GM12864 (cell line): ENCODE data around the gene PRKAG2.
A peak's percentile ranks its signal among the peaks of the same experiment; 100 is the strongest.

Experiments
- DNase-seq: peaks from one replicate; pipeline ENCODE4 v3.0.0-alpha.2; 2011; ENCODE audit warnings: low read depth
- H3K4me3 ChIP-seq: 2 replicates; pipeline ENCODE4 v1.5.1; 2011; ENCODE audit warnings: mild to moderate bottlenecking, low read depth, low read length, control low read depth
- TF ChIP-seq, protein P1 (sequence below): IDR thresholded peaks from 2 replicates; pipeline ENCODE4 v1.5.1; 2011; ENCODE audit warnings: low read depth, mild to moderate bottlenecking, moderate library complexity, low read length, control low read depth, inconsistent platforms; ENCODE audit errors: missing control alignments

PRKAG2 gene

DNA sequence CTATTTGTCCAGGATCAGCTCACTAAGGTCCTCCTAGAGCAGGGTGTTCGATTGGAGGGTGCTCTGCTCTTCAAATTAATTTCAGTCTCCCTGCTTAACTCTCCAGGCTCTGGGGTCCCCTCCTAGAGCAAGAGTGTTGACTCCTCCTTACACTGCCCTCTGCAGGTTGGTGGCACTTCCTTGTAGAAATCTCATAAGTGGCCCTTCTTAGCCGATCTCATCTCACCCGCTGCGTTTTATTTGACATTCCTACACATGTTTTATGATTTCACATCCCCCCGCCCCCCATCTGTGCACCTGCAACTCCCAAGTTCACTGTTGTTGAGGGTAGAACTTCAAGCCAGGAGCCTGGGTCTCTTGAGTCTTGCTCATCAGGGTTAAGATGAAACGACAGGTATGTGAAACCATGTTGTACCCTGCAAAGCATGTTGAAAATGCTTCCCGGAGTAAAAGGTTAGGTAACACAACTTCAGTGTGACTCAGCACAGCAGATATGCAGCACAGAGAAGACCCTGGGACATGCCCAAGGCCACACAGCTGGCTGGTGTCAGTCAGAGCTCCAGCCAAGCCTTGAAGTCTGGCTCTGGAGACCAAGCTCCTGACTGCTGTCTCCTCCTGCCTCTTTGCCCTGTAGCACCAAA lies 171.2 kb downstream of the PRKAG2 start:
- TF ChIP-seq, protein P1, sequence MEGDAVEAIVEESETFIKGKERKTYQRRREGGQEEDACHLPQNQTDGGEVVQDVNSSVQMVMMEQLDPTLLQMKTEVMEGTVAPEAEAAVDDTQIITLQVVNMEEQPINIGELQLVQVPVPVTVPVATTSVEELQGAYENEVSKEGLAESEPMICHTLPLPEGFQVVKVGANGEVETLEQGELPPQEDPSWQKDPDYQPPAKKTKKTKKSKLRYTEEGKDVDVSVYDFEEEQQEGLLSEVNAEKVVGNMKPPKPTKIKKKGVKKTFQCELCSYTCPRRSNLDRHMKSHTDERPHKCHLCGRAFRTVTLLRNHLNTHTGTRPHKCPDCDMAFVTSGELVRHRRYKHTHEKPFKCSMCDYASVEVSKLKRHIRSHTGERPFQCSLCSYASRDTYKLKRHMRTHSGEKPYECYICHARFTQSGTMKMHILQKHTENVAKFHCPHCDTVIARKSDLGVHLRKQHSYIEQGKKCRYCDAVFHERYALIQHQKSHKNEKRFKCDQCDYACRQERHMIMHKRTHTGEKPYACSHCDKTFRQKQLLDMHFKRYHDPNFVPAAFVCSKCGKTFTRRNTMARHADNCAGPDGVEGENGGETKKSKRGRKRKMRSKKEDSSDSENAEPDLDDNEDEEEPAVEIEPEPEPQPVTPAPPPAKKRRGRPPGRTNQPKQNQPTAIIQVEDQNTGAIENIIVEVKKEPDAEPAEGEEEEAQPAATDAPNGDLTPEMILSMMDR: peak; percentile 50
- DNase-seq: no peak
- H3K4me3 ChIP-seq: no peak overlapping the region

DNA sequence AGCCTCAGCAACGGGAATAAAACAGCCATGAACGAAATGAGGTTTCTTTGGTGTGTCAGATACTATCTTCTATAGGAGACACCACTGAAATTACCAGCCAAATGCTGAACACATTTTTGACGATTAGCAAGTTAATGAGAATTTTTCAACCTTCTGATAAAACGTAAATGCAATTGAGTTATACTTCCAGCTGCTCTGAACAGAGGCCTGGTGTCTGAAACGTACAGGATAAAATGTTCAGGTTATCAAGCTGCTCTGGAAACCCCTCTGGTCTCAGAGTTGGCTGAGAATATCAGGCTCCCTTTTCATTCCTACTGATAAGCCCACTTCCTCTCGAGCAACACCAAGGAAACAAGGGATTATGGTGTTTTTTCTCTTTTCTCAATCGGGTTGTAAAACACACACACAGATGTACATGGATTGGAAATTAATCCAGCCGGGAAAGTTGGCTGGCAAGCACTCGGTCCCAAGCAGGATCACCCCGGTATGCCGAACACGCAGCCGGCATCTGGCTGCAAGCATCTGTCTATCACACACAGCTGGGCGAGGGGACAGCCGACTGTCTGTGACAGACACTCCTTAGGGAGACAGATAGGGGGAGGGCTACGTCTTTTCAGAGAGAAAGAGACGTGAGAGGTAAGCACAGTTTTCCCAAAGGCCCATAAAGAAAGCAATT lies 171.8 kb downstream of the PRKAG2 start:
- TF ChIP-seq, protein P1: no peak
- H3K4me3 ChIP-seq: no peak overlapping the region
- no peak for DNase-seq

DNA sequence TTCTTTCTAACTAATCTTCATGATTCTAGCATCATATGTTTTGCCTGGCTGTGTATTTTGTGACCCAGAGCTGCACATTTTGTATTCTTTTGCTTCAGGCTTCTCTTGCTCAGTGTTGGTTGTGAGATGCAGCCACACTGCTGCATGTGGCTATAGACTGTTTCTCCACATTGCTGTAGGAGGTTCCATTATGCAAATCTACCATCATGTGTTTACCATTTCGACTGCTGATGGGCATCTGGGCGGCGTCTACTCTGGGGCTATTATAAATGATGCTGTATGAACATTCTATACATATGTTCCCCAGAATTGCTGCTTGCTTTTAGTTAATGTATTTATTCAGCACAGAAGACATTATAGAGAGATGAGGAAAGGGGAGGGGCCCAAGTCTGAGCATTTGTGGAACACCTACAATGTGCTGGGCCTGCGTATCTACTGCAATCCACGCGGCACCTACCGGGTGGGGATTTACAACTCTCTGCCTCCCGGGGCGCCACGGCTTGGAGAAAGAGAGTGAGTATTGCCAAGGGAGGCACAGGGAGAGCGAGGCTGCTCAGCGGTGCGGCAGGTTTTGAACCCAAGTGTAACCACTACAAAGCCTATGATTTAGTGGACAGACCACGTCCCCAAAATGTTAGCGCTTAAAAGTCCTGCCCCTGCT lies 172.5 kb downstream of the PRKAG2 start:
- no peak overlapping the region for H3K4me3 ChIP-seq
- TF ChIP-seq, protein P1: no peak

DNA sequence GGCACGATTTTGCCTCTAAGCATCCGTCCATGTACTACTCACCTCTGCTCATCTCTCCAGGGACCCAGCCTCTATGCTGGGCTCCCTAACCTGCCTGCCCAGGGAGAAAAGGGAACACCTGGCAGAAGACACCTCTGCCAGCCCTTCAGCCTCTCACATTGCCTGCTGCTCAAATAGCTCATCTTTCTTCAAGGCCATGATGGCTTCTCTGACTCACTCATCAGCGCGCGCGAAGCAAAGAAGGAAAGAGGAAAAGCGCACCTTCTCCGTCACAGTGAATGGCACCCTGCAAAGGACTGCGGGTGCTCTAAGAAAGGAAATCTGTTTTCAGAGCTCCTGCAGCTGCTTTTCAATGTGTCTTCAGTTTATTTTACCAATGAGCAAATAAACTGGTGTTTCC lies 174.0 kb downstream of the PRKAG2 start:
- no peak overlapping the region for H3K4me3 ChIP-seq
- no peak for DNase-seq
- TF ChIP-seq, protein P1: no peak

More for the DNA sequence above, 172.5 kb downstream of the PRKAG2 start:
- DNase-seq: no peak

DNA sequence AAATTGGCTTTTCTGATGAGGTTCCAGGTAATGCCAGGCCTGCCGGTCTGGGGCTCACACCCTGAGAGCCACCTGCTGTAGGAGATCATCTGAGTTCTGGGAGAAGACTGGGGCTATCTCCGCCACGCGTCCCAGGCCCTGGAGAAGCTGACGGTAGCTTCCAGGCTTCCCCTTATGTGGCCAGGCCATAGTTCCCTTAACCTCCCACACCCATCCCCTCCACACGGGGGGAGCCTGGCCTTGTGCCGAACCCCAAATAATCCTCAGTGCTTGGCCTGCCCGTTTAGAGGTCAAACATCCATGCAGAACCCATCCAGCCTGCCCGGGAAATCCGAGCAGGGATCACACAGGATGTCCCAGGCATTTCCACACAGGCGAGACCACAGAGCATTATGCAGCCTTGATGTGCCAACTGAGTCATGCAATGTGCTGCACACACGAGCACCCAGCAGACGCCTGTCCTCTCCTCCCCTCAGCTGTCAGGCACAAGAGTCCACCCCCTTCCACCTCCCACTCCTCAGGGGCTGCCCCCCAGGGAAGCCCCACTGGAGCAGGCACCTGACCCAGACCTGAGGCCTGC lies 176.2 kb downstream of the PRKAG2 start:
- no peak for DNase-seq
- H3K4me3 ChIP-seq: no peak overlapping the region
- TF ChIP-seq, protein P1: no peak

DNA sequence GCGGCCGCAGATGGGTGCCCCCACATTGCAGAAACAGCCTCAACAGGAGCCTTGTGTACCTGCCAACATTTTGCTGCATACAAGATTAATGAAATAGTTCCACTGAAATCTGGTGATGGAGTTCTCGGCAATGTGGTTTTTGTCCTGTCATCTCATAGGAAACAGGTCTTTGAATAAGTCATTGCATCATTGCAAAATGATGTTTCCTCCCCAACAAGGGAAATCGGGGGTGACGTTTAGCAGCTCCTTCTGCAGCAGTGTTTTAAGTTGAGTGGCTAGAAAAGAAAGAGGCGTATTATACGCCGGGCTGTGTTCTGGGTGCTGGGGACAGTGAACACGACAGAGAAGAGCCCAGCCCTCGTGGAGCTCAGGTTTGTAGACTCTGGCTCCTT lies 177.0 kb downstream of the PRKAG2 start:
- no peak for DNase-seq
- TF ChIP-seq, protein P1: no peak
- H3K4me3 ChIP-seq: no peak overlapping the region
